ENCODE results near the gene TRIO. TPM values are rescaled to one million over a fixed set of nuclear protein-coding genes. Genes with fewer than 3 reads are reported as not detected.

The TRIO gene
- total RNA-seq, 1 experiment from 2014 or later = 99.8 TPM

GRCh38 chr5:14178671-14179211, 35.6 kb downstream of the TRIO start:
- peak; percentile 66 for DNase-seq (ENCODE audit: low spot score)
- BruUV-seq (replicated peaks) = no TSS peak
- TF ChIP-seq EZH2 (IDR thresholded peaks at IDR 0.05; ENCODE audit: borderline replicate concordance, low read depth, low read length, poor library complexity, severe bottlenecking) (no peak), CTCF (conservative IDR thresholded peaks at IDR 0.05; ENCODE audit: low read depth, low read length) (no peak)
- peaks cover 67% of the 10 kb centered on the region for H3K4me1 ChIP-seq (ENCODE audit: insufficient read depth, low read length, poor library complexity, severe bottlenecking)
- no peak overlapping the region for H3K27ac ChIP-seq (ENCODE audit: low read depth, low read length, poor library complexity, severe bottlenecking)
- ChIA-PET CTCF (no interaction called here), POLR2A (ENCODE audit: low non-redundant PET) (no interaction called here)
- H3K27me3 ChIP-seq (replicated peaks; ENCODE audit: insufficient read depth, low read depth, low read length, poor library complexity) = no peaks in the 10 kb centered on the region
- no peaks in the 10 kb centered on the region for H3K36me3 ChIP-seq (ENCODE audit: insufficient read depth, low read length, poor library complexity, severe bottlenecking)
- H3K9me3 ChIP-seq (ENCODE audit: low read depth, low read length, poor library complexity, severe bottlenecking) = no peaks in the 10 kb centered on the region
- intact Hi-C loops (cut with micrococcal nuclease; ENCODE audit: unreplicated experiment) = no loop called here
- no peak overlapping the region for H3K4me3 ChIP-seq (ENCODE audit: low read depth, low read length, poor library complexity, severe bottlenecking)

- Histone ChIP-seq H3K4me3 (ENCODE audit: low read depth, low read length, poor library complexity, severe bottlenecking) (no peak overlapping the region), H3K9me3 (ENCODE audit: low read depth, low read length, poor library complexity, severe bottlenecking) (no peaks in the 10 kb centered on the region), H3K27ac (ENCODE audit: low read depth, low read length, poor library complexity, severe bottlenecking) (no peak overlapping the region), H3K27me3 (replicated peaks; ENCODE audit: insufficient read depth, low read depth, low read length, poor library complexity) (no peaks in the 10 kb centered on the region), H3K36me3 (ENCODE audit: insufficient read depth, low read length, poor library complexity, severe bottlenecking) (no peaks in the 10 kb centered on the region), H3K4me1 (ENCODE audit: insufficient read depth, low read length, poor library complexity, severe bottlenecking) (peaks cover 67% of the 10 kb centered on the region)
- DNase-seq (ENCODE audit: low spot score) = no peak
- CTCF ChIA-PET = no interaction called here
- POLR2A ChIA-PET (ENCODE audit: low non-redundant PET) = no interaction called here
- no peak for TF ChIP-seq CTCF (conservative IDR thresholded peaks at IDR 0.05; ENCODE audit: low read depth, low read length)
- no peak for TF ChIP-seq EZH2 (IDR thresholded peaks at IDR 0.05; ENCODE audit: borderline replicate concordance, low read depth, low read length, poor library complexity, severe bottlenecking)
- intact Hi-C loops (cut with micrococcal nuclease; ENCODE audit: unreplicated experiment) = no loop called here
- BruUV-seq (replicated peaks) = no TSS peak
These were observed 36.3 kb downstream of the TRIO start for GRCh38 chr5:14179446-14179845.

GRCh38 chr5:14180437-14180836, 37.3 kb downstream of the TRIO start:
- no TSS peak for BruUV-seq (replicated peaks)
- peaks cover 59% of the 10 kb centered on the region for H3K4me1 ChIP-seq (ENCODE audit: insufficient read depth, low read length, poor library complexity, severe bottlenecking)
- intact Hi-C loops (cut with micrococcal nuclease; ENCODE audit: unreplicated experiment) = no loop called here

More at GRCh38 chr5:14180437-14180836, 37.3 kb downstream of the TRIO start:
- TF ChIP-seq CTCF (conservative IDR thresholded peaks at IDR 0.05; ENCODE audit: low read depth, low read length) = no peak
- TF ChIP-seq EZH2 (IDR thresholded peaks at IDR 0.05; ENCODE audit: borderline replicate concordance, low read depth, low read length, poor library complexity, severe bottlenecking) = no peak
- no peak overlapping the region for H3K27ac ChIP-seq (ENCODE audit: low read depth, low read length, poor library complexity, severe bottlenecking)
- H3K36me3 ChIP-seq (ENCODE audit: insufficient read depth, low read length, poor library complexity, severe bottlenecking) = no peaks in the 10 kb centered on the region
- no peak overlapping the region for H3K4me3 ChIP-seq (ENCODE audit: low read depth, low read length, poor library complexity, severe bottlenecking)
- POLR2A ChIA-PET (ENCODE audit: low non-redundant PET) = interaction anchor here (0.6 to 0.7 kb wide), 2 partner anchors 24 to 125 kb away, joined by 3 to 6 read pairs; no protein-coding TSS in a partner anchor
- H3K27me3 ChIP-seq (replicated peaks; ENCODE audit: insufficient read depth, low read depth, low read length, poor library complexity) = no peaks in the 10 kb centered on the region
- DNase-seq (ENCODE audit: low spot score) = no peak
- no peaks in the 10 kb centered on the region for H3K9me3 ChIP-seq (ENCODE audit: low read depth, low read length, poor library complexity, severe bottlenecking)
- CTCF ChIA-PET = no interaction called here

Data from A673 (cell line).